ENCODE data around the gene TOP1.

TOP1 gene

DNA sequence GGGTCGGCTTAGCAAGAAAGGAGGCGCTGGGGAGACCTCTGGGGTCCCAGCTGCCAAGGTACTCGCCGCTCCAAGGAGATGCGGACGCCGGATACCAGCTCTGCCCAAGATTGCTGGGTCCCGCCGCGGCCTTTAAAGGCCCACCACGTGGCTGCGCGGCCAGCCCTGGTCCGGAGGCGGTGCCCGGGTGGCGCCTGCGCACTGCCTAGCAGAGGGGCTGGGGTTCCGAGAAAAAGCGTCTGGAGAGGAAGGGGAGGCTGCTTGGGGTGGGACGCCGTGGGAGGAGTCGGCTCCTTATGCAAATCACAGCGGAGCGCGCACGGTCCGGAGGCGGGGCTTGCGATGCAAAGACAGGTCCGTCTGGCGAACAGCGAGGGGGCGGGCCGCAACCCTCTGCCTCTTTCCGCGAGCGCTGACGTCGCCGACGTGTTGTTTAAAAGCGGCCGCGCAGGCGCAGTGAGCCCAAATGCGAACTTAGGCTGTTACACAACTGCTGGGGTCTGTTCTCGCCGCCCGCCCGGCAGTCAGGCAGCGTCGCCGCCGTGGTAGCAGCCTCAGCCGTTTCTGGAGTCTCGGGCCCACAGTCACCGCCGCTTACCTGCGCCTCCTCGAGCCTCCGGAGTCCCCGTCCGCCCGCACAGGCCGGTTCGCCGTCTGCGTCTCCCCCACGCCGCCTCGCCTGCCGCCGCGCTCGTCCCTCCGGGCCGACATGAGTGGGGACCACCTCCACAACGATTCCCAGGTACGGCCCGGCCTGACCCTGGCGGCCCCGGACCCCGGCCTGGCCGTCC lies at the start of gene TOP1 (continued):
- TF ChIP-seq PATZ1 (tag by site-specific recombination; IDR thresholded peaks at IDR 0.05) = 0 out of 2 replicates have a peak, but pooled peaks have one; percentile 32
- TF ChIP-seq ZNF394 (tag by site-specific recombination; IDR thresholded peaks at IDR 0.05; ENCODE audit: borderline replicate concordance) = peak; percentile 11; the same call in 1 of the 2 replicates
- TF ChIP-seq PBX3 (CRISPR knock-in tag; IDR thresholded peaks at IDR 0.05) = peak; percentile 44; the same call in 1 of the 2 replicates
- peak; percentile 83 for TF ChIP-seq ZFP69B (tag by site-specific recombination; IDR thresholded peaks at IDR 0.05)
- TF ChIP-seq, protein P1, sequence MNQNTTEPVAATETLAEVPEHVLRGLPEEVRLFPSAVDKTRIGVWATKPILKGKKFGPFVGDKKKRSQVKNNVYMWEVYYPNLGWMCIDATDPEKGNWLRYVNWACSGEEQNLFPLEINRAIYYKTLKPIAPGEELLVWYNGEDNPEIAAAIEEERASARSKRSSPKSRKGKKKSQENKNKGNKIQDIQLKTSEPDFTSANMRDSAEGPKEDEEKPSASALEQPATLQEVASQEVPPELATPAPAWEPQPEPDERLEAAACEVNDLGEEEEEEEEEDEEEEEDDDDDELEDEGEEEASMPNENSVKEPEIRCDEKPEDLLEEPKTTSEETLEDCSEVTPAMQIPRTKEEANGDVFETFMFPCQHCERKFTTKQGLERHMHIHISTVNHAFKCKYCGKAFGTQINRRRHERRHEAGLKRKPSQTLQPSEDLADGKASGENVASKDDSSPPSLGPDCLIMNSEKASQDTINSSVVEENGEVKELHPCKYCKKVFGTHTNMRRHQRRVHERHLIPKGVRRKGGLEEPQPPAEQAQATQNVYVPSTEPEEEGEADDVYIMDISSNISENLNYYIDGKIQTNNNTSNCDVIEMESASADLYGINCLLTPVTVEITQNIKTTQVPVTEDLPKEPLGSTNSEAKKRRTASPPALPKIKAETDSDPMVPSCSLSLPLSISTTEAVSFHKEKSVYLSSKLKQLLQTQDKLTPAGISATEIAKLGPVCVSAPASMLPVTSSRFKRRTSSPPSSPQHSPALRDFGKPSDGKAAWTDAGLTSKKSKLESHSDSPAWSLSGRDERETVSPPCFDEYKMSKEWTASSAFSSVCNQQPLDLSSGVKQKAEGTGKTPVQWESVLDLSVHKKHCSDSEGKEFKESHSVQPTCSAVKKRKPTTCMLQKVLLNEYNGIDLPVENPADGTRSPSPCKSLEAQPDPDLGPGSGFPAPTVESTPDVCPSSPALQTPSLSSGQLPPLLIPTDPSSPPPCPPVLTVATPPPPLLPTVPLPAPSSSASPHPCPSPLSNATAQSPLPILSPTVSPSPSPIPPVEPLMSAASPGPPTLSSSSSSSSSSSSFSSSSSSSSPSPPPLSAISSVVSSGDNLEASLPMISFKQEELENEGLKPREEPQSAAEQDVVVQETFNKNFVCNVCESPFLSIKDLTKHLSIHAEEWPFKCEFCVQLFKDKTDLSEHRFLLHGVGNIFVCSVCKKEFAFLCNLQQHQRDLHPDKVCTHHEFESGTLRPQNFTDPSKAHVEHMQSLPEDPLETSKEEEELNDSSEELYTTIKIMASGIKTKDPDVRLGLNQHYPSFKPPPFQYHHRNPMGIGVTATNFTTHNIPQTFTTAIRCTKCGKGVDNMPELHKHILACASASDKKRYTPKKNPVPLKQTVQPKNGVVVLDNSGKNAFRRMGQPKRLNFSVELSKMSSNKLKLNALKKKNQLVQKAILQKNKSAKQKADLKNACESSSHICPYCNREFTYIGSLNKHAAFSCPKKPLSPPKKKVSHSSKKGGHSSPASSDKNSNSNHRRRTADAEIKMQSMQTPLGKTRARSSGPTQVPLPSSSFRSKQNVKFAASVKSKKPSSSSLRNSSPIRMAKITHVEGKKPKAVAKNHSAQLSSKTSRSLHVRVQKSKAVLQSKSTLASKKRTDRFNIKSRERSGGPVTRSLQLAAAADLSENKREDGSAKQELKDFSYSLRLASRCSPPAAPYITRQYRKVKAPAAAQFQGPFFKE (tag by site-specific recombination; IDR thresholded peaks at IDR 0.05; ENCODE audit: borderline replicate concordance) = no peak
- no peak; the same call in 1 of the 2 replicates for TF ChIP-seq ZNF561 (tag by site-specific recombination; IDR thresholded peaks at IDR 0.05; ENCODE audit: borderline replicate concordance)
- 0 out of 2 replicates have a peak, but pooled peaks have one; percentile 6 for TF ChIP-seq ZBTB17 (tag by site-specific recombination; IDR thresholded peaks at IDR 0.05)
- TF ChIP-seq EGR2 (tag by site-specific recombination; IDR thresholded peaks at IDR 0.05; ENCODE audit: low read depth) = peak; percentile 58
- 0 out of 2 replicates have a peak, but pooled peaks have one; percentile 23 for TF ChIP-seq ZNF600 (tag by site-specific recombination; IDR thresholded peaks at IDR 0.05)
- peak; percentile 99 for TF ChIP-seq SP2 (tag by site-specific recombination; IDR thresholded peaks at IDR 0.05)
- TF ChIP-seq ZSCAN23 (tag by site-specific recombination; IDR thresholded peaks at IDR 0.05) = no peak
- TF ChIP-seq GLIS1 (tag by site-specific recombination; IDR thresholded peaks at IDR 0.05) = peak; percentile 28; the same call in 1 of the 2 replicates
- TF ChIP-seq ZXDB (tag by site-specific recombination; IDR thresholded peaks at IDR 0.05) = peak; percentile 46
- TF ChIP-seq GFI1B (tag by site-specific recombination; IDR thresholded peaks at IDR 0.05) = no peak
- peak; percentile 40; the same call in 1 of the 2 replicates for TF ChIP-seq ZBTB20 (tag by site-specific recombination; IDR thresholded peaks at IDR 0.05)
- TF ChIP-seq SP3 (tag by site-specific recombination; IDR thresholded peaks at IDR 0.05) = peak; percentile 86
- no peak for TF ChIP-seq ZNF529 (tag by site-specific recombination; IDR thresholded peaks at IDR 0.05; ENCODE audit: insufficient replicate concordance)

GRCh38 chr20:40979247-40979646 lies 49.4 kb upstream of the TOP1 start:
- Histone ChIP-seq H3K27ac (ENCODE audit: extremely low read depth, low read depth, low read length) (no peak overlapping the region), H3K4me3 (ENCODE audit: low read depth, low read length) (no peak overlapping the region), H3K4me1 (ENCODE audit: control insufficient read depth, insufficient read depth, low read length) (no peaks in the 10 kb centered on the region), H3K9me3 (ENCODE audit: control insufficient read depth, insufficient read depth, low read depth, low read length) (no peaks in the 10 kb centered on the region), H3K36me3 (ENCODE audit: control insufficient read depth in 2 of 2, insufficient read depth in 1 of 2, low read length in 2 of 2) (no peaks in the 10 kb centered on the region)
- POLR2A ChIA-PET = no interaction called here
- CTCF ChIA-PET = interaction anchor here (1.2 to 2.0 kb wide), 5 partner anchors 9 to 194 kb away, joined by 3 to 10 read pairs (median 4); no protein-coding TSS in a partner anchor
- no peak for TF ChIP-seq ZNF707 (tag by site-specific recombination; IDR thresholded peaks at IDR 0.05)
- TF ChIP-seq ZNF350 (tag by site-specific recombination; IDR thresholded peaks at IDR 0.05) = no peak
- TF ChIP-seq KLF1 (tag by site-specific recombination; IDR thresholded peaks at IDR 0.05) = no peak
- TF ChIP-seq ZBTB48 (tag by site-specific recombination; IDR thresholded peaks at IDR 0.05) = no peak
- no peak for TF ChIP-seq ZNF530 (tag by site-specific recombination; IDR thresholded peaks at IDR 0.05; ENCODE audit: low read depth)
- no peak for TF ChIP-seq SP3 (tag by site-specific recombination; IDR thresholded peaks at IDR 0.05)
- TF ChIP-seq ZNF623 (tag by site-specific recombination; IDR thresholded peaks at IDR 0.05) = no peak
- TF ChIP-seq ZBTB44 (tag by site-specific recombination; IDR thresholded peaks at IDR 0.05) = no peak
- no peak for TF ChIP-seq ZNF184 (tag by site-specific recombination; IDR thresholded peaks at IDR 0.05)
- TF ChIP-seq ZBTB8A (tag by site-specific recombination; IDR thresholded peaks at IDR 0.05) = no peak
- TF ChIP-seq ZNF16 (tag by site-specific recombination; IDR thresholded peaks at IDR 0.05; ENCODE audit: low read depth) = no peak

All from HEK293 (cell line).